SH-SY5Y (cell line): ENCODE measurements around the gene C5AR1.

Experiments
- GATA2 ChIP-seq: IDR thresholded peaks from 2 replicates; pipeline ENCODE4 v1.6.1; 2011; ENCODE audit warnings: mild to moderate bottlenecking, low read depth, low read length
- GATA3 ChIP-seq: IDR thresholded peaks from 2 replicates; pipeline ENCODE4 v1.6.1; 2011; ENCODE audit warnings: low read depth, mild to moderate bottlenecking, low read length, moderate library complexity

The C5AR1 gene

DNA sequence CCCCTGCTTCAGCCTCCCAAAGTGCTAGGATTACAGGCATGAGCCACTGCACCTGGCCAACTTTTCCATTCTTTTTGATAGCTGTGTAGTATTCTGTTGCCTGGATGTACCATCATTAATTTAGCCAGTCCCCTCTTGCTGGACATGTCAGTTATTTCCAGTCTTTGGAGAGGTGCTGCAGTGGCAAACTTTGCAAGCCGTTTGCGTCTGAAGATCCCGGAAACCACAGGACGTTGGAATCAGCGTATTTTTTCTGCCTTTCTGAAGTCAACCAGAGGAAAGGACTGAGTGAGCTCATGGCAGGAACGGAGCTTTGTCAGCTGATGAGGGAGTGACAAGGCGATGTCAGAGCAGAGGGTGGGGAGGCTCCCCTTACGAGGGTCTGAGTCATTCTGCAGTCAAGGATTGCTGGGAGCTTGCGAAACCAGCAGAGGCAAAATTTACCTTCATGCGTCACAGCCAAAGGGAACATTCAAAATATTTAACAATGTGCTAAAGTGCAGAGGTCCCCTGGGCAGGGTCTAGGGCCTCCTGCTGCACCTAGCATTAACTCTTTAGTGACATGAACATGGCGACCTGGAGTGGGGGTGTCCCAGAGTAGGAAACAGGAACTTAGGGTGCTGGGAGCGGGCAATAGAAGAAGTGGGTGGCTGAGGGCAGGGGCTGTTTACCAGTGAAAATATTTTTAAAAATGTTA lies 5.6 kb downstream of the C5AR1 start:
- TF ChIP-seq GATA3 (no peak), GATA2 (no peak)

DNA sequence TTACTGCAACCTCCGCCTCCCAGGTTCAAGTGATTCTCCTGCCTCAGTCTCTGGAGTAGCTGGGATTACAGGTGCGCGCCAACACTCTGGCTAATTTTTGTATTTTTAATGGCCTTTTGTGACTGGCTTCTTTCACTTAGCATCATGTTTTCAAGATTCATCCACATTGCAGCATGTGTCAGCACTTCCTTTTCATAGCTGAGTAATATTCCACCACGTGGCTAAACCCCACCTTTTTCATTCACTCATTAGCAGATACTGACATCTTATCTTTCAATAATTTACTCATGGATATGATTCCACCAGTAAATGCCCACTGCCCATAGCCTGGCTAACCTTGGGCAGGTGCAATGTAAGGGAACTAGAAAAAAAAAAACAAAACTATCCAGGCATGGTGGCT lies 6.9 kb downstream of the C5AR1 start:
- TF ChIP-seq GATA2, result no peak
- TF ChIP-seq GATA3, result no peak

DNA sequence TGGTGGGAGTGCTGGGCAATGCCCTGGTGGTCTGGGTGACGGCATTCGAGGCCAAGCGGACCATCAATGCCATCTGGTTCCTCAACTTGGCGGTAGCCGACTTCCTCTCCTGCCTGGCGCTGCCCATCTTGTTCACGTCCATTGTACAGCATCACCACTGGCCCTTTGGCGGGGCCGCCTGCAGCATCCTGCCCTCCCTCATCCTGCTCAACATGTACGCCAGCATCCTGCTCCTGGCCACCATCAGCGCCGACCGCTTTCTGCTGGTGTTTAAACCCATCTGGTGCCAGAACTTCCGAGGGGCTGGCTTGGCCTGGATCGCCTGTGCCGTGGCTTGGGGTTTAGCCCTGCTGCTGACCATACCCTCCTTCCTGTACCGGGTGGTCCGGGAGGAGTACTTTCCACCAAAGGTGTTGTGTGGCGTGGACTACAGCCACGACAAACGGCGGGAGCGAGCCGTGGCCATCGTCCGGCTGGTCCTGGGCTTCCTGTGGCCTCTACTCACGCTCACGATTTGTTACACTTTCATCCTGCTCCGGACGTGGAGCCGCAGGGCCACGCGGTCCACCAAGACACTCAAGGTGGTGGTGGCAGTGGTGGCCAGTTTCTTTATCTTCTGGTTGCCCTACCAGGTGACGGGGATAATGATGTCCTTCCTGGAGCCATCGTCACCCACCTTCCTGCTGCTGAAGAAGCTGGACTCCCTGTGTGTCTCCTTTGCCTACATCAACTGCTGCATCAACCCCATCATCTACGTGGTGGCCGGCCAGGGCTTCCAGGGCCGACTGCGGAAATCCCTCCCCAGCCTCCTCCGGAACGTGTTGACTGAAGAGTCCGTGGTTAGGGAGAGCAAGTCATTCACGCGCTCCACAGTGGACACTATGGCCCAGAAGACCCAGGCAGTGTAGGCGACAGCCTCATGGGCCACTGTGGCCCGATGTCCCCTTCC lies 10.5 kb downstream of the C5AR1 start:
- TF ChIP-seq GATA3 (no peak), GATA2 (no peak)

DNA sequence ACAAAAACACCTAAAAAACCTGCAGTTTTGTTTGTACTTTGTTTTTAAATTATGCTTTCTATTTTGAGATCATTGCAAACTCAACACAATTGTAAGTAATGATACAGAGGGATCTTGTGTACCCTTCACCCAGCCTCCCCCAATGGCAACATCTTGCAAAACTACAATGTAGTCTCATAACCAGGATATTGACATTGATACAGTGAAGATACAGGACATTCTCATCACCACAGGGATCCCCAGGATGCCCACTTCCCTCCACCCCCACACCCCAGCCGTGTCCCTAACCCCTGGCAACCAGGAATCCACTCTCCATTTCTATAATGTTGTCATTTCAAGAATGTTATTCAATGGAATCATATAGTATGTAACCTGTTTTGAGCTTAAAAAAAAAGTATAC lies 12.0 kb downstream of the C5AR1 start:
- TF ChIP-seq GATA3 (no peak), GATA2 (no peak)

DNA sequence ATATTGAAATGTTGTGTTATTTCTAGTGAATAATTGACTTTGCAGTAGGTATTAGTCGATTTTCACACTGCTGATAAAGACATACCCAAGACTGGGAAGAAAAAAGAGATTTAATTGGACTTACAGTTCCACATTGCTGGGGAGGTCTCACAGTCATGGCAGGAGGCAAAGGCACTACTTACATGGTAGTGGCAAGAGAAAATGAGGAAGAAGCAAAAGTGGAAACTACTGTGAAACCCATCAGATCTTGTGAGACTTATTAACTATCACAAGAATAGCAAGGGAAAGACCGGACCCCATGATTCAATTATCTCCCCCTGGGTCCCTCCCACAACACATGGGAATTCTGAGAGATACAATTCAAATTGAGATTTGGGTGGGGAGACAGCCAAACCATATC lies 12.4 kb downstream of the C5AR1 start:
- TF ChIP-seq GATA3 (no peak), GATA2 (no peak)

DNA sequence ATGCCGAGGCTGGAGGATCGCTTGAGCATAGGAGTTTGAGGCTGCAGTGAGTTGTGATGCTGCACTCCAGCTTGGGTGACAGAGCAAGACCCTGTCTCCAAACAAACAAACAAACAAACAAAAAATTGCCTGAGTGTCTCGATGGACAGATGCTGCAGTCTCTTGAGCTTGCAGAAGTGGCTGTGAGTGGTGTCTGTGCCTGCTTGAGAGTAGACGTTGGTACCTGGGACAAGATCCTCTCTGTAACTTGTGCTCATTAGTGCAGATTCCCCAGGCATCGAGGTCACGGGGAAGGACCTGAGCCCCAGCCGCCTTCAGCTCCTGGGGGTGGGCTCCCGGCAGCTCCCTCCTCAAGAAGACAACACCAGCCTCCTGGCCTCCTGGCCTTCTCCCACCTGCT lies 13.7 kb downstream of the C5AR1 start:
- TF ChIP-seq GATA3 (no peak), GATA2 (no peak)

DNA sequence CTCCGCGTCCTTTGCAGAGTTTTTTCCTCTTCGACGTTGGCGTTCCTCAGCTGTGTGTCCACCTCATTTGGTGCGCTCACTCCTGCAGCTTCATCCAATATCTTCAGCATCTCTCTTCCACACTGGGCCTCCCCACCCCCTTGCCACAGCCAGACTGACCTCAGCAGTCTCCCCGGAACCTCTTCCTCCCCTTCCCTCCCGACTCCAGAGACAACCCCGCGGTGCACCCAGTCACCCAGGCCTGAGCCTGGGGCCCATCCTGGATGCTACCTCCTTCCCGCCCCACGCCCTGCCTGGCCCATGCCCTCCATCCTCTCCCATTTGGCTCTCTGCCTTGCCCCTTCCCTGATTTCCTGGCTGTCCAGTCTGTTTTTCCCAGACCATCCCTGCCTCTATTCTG lies 14.2 kb downstream of the C5AR1 start:
- TF ChIP-seq GATA2 (no peak), GATA3 (no peak)

DNA sequence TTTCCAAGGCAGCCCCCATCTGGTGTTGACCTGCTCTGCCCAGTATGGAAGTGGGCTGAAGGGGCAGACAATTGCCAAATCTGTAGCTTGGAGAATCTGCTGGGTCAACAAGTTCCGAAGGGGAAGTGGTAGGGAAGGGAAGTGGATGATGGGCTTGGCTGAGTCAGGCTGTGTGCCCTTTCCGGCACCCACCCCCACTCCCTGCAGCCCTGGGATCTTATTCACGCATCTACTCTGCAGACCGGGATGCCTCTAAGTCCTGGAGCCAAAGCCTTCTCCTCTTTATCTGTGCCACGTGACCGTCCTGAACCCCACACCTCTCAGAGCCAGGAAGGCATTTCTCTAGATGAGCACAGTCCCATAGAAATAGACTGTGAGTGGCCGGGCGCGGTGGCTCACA lies 14.8 kb downstream of the C5AR1 start:
- no peak for TF ChIP-seq GATA3
- no peak for TF ChIP-seq GATA2

DNA sequence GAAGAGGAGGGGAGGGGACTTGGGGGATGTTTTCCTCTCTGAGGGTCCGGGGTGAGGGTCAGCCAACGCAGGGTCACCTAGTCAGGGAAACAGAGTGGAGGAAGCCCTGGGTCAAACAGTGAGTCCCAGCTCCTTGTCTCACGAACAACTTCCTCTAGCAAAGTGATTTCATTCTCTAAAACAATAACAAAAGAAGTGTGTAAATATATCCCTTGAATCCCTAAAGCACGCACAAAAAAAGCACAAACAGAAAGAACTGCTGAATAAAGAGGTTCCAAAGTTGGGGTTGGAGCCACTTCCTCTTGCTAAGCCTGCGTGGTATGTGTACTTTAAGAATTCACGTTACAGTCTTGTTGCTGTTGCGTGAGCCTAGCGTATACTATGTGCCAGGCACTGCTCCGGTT lies 20.8 kb downstream of the C5AR1 start:
- no peak for TF ChIP-seq GATA3
- no peak for TF ChIP-seq GATA2

DNA sequence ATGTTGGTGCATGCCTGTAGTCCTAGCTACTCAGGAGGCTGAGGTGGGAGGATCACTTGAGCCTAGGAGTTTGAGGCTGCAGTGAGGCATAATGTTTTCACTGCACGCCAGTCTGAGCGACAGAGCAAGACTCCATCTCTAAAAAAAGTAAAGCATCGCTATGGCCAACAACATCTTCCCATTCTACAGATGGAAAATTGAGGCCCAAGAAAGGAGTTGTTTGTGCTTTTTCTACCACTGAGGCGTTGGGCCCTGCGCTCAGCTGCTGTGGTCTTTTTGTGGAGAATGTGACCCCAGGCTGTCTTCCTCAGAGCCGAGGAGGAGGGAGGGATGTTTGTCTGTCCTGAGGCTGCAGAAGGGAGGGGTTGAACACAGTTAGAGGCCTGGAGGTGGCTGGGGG lies 21.8 kb downstream of the C5AR1 start:
- TF ChIP-seq GATA2, result no peak
- TF ChIP-seq GATA3, result no peak

DNA sequence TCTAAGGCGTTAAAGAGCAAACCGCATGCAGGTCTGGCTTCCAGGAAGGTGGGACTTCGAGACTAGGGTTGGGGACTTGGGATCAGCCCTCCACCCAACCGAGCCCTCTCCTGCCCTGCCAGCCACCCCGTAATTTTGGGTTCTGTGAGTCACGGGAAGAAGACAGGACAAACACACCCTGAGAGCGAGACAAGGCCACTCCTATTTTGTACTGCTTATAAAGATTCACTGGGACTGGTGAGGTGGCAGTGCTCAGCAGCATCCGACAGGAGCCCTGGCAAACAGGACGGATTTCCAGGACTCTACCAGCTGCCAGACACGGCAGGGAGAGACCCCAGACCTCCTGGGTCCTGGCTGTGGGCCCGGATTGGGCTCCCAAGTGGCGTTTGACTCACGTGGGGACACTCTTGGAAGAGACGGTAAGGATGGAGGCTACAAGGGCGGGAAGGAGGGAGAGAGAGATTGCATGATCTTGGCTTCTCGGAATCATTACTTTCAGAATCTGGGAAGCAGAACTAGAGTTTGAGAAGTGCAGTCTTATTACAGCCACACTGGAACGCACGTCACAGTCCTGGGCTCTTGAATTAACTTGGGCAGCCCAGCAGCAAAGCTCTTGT lies 22.4 kb downstream of the C5AR1 start, which contains the start of gene C5AR2:
Gene C5AR2 (plus strand): TSS at position 245 of the 617 bp plus-strand sequence. CDS start 8,625 bp downstream, outside the sequence.
- TF ChIP-seq GATA3 (no peak), GATA2 (no peak)

DNA sequence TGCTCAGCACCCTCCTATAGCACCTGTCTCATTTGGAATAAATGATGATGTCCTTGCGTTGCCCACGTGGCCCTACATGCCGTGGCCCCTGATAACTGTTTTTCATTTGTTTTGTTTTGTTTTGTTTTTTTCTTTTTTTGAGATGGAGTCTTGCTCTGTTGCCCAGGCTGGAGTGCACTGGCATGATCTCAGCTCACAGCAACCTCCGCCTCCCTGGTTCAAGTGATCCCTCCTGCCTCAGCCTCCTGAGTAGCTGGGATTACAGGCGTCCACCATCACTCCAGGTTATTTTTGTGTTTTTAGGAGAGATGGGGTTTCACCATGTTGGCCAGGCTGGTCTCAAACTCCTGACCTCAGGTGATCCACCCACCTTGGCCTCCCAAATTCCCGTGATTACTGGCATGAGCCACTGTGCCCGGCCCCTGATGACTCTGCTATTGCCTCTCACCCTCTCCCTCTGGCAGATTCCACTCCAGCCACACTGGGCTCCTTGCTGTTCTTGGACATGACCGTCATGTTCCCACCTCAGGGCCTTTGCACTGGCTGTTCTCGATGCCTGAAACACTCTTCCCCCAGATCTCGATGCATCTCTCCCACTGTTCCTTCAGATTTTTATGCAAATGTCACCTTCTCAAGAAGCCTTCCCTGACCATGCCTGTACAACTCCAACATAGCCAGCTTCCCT lies 29.7 kb downstream of the C5AR1 start:
- TF ChIP-seq GATA3 (no peak), GATA2 (no peak)

DNA sequence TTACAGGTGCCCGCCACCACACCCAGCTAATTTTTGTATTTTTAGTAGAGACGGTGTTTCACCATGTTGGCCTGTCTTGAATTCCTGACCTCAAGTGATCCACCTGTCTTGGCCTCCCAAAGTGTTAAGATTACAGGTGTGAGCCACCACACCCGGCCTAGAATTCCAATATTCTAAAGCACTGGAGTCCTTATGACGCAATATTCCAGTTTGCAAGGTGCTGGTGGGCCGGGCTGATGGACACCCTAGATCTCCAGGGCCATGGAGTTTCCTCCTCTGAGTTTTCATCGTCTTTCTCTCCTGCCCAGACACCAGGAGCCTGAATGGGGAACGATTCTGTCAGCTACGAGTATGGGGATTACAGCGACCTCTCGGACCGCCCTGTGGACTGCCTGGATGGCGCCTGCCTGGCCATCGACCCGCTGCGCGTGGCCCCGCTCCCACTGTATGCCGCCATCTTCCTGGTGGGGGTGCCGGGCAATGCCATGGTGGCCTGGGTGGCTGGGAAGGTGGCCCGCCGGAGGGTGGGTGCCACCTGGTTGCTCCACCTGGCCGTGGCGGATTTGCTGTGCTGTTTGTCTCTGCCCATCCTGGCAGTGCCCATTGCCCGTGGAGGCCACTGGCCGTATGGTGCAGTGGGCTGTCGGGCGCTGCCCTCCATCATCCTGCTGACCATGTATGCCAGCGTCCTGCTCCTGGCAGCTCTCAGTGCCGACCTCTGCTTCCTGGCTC lies 31.0 kb downstream of the C5AR1 start:
- TF ChIP-seq GATA2 (no peak), GATA3 (no peak)

DNA sequence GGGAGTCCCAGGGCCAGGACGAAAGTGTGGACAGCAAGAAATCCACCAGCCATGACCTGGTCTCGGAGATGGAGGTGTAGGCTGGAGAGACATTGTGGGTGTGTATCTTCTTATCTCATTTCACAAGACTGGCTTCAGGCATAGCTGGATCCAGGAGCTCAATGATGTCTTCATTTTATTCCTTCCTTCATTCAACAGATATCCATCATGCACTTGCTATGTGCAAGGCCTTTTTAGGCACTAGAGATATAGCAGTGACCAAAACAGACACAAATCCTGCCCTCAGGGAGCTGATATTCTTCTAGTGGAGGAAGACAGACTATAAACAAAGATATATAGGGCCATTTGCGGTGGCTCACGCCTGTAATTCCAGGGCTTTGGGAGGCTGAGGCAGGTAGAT lies 32.1 kb downstream of the C5AR1 start:
- TF ChIP-seq GATA2 (no peak), GATA3 (no peak)

DNA sequence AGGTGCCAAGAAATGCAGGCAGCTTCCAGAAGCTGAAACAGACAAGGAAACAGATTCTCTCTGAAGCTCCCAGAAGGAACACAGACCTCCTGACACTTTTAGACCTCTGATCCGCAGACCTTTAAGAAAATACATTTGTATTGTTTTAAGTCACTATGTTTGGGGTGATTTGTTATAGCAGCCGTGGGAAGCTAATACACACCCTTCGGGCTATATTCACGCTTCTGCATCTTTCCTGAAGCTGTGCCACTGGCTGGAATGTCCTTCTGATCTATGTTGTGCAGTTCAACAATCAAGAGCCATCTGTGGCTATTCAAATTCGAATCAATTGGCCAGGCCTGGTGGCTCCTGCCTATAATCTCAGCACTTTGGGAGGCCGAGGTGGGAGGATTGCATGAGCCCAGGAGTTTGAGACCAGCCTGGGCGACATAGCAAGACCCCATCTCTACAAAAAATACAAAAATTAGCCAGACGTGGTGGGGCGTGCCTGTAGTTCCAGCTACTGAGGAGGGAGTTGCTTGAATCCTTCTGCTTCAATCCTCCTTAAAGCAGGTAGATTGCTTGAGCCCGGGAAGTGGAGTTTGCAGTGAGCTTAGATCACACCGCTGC lies 33.6 kb downstream of the C5AR1 start:
- TF ChIP-seq GATA2, result no peak
- TF ChIP-seq GATA3, result no peak
